ENCODE measurements around the gene AKAP11. TPM values are rescaled to one million over a fixed set of nuclear protein-coding genes. Genes with fewer than 3 reads are reported as not detected.

AKAP11 gene
- total and polyA plus RNA-seq, 2 experiments from 2014 or later = 4.3 to 21.6 TPM

- Histone ChIP-seq H3K27me3 (ENCODE audit: insufficient read depth) (no peaks in the 10 kb centered on the region), H3K27ac (ENCODE audit: low read depth) (0 out of 2 replicates have a peak overlapping the region, but pooled peaks have one; percentile 15), H3K4me3 (no peak overlapping the region), H3K4me2 (no peak overlapping the region), H3K79me2 (replicated peaks; ENCODE audit: insufficient read depth) (peaks cover 69% of the 10 kb centered on the region), H3K36me3 (ENCODE audit: insufficient read depth) (peaks cover 8% of the 10 kb centered on the region; the same call in 1 of the 2 replicates), H3K4me1 (ENCODE audit: insufficient read depth) (peaks cover 19% of the 10 kb centered on the region), H2AFZ (no peak overlapping the region), H3K9me2 (ENCODE audit: insufficient read depth) (no peaks in the 10 kb centered on the region), H3F3A (replicated peaks; ENCODE audit: low read depth) (no peaks in the 10 kb centered on the region), H4K20me1 (replicated peaks; ENCODE audit: insufficient read depth) (peaks cover 9% of the 10 kb centered on the region; the same call in 1 of the 2 replicates)
- no peaks in the 10 kb centered on the region for H3K9me3 Mint-ChIP-seq
- no peak overlapping the region; the same call in 2 of the 3 replicates for H3K4me3 Mint-ChIP-seq
- H3K27me3 Mint-ChIP-seq (ENCODE audit: insufficient read depth, low read depth, poor library complexity) = no peaks in the 10 kb centered on the region
- H3K27ac Mint-ChIP-seq = peak overlapping the region; percentile 89
- H3K4me1 Mint-ChIP-seq = peaks cover 28% of the 10 kb centered on the region
- H3K36me3 Mint-ChIP-seq (ENCODE audit: low read depth) = peaks cover 16% of the 10 kb centered on the region; the same call in 2 of the 3 replicates
- TF ChIP-seq POLR2AphosphoS5 (IDR thresholded peaks at IDR 0.05; ENCODE audit: low read depth) (no peak), ZNF462 (CRISPR knock-in tag; IDR thresholded peaks at IDR 0.05) (no peak), EZH2phosphoT487 (IDR thresholded peaks at IDR 0.05; ENCODE audit: unreplicated experiment) (no peak), ZNF114 (CRISPR knock-in tag; IDR thresholded peaks at IDR 0.05) (no peak), ZNF331 (CRISPR knock-in tag; IDR thresholded peaks at IDR 0.05; ENCODE audit: low read depth) (no peak), CREB1 (CRISPR knock-in tag; IDR thresholded peaks at IDR 0.05; ENCODE audit: low read depth) (no peak), STAT1 (IDR thresholded peaks at IDR 0.05; ENCODE audit: unreplicated experiment) (no peak), JUNB (IDR thresholded peaks at IDR 0.05; ENCODE audit: unreplicated experiment) (no peak), EZH2 (IDR thresholded peaks at IDR 0.05; ENCODE audit: low read depth, unreplicated experiment) (no peak), NANOG (IDR thresholded peaks at IDR 0.05; ENCODE audit: borderline replicate concordance) (no peak)
- TF ChIP-seq, protein P1, sequence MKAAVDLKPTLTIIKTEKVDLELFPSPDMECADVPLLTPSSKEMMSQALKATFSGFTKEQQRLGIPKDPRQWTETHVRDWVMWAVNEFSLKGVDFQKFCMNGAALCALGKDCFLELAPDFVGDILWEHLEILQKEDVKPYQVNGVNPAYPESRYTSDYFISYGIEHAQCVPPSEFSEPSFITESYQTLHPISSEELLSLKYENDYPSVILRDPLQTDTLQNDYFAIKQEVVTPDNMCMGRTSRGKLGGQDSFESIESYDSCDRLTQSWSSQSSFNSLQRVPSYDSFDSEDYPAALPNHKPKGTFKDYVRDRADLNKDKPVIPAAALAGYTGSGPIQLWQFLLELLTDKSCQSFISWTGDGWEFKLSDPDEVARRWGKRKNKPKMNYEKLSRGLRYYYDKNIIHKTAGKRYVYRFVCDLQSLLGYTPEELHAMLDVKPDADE (IDR thresholded peaks at IDR 0.05) = no peak
- TF ChIP-seq, protein P2, sequence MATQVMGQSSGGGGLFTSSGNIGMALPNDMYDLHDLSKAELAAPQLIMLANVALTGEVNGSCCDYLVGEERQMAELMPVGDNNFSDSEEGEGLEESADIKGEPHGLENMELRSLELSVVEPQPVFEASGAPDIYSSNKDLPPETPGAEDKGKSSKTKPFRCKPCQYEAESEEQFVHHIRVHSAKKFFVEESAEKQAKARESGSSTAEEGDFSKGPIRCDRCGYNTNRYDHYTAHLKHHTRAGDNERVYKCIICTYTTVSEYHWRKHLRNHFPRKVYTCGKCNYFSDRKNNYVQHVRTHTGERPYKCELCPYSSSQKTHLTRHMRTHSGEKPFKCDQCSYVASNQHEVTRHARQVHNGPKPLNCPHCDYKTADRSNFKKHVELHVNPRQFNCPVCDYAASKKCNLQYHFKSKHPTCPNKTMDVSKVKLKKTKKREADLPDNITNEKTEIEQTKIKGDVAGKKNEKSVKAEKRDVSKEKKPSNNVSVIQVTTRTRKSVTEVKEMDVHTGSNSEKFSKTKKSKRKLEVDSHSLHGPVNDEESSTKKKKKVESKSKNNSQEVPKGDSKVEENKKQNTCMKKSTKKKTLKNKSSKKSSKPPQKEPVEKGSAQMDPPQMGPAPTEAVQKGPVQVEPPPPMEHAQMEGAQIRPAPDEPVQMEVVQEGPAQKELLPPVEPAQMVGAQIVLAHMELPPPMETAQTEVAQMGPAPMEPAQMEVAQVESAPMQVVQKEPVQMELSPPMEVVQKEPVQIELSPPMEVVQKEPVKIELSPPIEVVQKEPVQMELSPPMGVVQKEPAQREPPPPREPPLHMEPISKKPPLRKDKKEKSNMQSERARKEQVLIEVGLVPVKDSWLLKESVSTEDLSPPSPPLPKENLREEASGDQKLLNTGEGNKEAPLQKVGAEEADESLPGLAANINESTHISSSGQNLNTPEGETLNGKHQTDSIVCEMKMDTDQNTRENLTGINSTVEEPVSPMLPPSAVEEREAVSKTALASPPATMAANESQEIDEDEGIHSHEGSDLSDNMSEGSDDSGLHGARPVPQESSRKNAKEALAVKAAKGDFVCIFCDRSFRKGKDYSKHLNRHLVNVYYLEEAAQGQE (IDR thresholded peaks at IDR 0.05; ENCODE audit: unreplicated experiment) = no peak
- TF ChIP-seq, protein P3, sequence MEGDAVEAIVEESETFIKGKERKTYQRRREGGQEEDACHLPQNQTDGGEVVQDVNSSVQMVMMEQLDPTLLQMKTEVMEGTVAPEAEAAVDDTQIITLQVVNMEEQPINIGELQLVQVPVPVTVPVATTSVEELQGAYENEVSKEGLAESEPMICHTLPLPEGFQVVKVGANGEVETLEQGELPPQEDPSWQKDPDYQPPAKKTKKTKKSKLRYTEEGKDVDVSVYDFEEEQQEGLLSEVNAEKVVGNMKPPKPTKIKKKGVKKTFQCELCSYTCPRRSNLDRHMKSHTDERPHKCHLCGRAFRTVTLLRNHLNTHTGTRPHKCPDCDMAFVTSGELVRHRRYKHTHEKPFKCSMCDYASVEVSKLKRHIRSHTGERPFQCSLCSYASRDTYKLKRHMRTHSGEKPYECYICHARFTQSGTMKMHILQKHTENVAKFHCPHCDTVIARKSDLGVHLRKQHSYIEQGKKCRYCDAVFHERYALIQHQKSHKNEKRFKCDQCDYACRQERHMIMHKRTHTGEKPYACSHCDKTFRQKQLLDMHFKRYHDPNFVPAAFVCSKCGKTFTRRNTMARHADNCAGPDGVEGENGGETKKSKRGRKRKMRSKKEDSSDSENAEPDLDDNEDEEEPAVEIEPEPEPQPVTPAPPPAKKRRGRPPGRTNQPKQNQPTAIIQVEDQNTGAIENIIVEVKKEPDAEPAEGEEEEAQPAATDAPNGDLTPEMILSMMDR (conservative IDR thresholded peaks at IDR 0.05; ENCODE audit: low read depth in 2 of 2) = no peak
- no peak for DNase-seq (ENCODE audit: low spot score)
- ATAC-seq = no peak; the same call in 2 of the 3 replicates
These were observed 11.6 kb downstream of the AKAP11 start for GRCh38 chr13:42283574-42283973.
